Loucy (cell line): Measurements from ENCODE around the gene CPD.

Experiments used
- EZH2phosphoT487 ChIP-seq: fragments of 200-600 bp; IDR thresholded peaks from 2 replicates; pipeline ENCODE4 v1.6.1; 2018; ENCODE audit warnings: antibody characterized with exemption, mild to moderate bottlenecking, moderate library complexity, borderline replicate concordance
- TF ChIP-seq, protein P1 (sequence below): fragments of 200-600 bp; sonication (generic); conservative IDR thresholded peaks from 2 replicates; pipeline ENCODE4 v1.5.1; 2014; ENCODE audit warnings: mild to moderate bottlenecking, antibody characterized with exemption, low read length

DNA sequence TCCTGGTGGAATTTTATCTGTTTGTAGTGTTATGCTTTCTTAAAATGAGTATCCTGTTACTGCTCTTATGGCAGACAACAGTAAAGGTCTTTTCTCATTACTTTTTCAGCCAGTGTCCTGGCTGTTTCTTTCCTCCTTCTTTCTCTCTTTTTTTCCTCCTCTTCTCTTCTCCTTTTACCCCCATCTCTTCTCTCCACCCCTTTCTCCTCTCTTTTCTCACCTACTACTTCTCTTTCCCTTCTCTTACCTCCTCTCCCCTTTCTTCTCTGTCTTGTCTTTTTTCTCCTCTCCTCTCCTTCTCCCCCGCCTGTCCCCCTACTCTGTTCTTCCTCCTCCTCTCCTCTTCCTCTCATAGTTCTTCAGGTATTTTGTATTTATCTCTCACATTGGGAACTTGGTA, 48.9 kb downstream of the CPD start:
- TF ChIP-seq, protein P1, sequence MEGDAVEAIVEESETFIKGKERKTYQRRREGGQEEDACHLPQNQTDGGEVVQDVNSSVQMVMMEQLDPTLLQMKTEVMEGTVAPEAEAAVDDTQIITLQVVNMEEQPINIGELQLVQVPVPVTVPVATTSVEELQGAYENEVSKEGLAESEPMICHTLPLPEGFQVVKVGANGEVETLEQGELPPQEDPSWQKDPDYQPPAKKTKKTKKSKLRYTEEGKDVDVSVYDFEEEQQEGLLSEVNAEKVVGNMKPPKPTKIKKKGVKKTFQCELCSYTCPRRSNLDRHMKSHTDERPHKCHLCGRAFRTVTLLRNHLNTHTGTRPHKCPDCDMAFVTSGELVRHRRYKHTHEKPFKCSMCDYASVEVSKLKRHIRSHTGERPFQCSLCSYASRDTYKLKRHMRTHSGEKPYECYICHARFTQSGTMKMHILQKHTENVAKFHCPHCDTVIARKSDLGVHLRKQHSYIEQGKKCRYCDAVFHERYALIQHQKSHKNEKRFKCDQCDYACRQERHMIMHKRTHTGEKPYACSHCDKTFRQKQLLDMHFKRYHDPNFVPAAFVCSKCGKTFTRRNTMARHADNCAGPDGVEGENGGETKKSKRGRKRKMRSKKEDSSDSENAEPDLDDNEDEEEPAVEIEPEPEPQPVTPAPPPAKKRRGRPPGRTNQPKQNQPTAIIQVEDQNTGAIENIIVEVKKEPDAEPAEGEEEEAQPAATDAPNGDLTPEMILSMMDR: no peak
- TF ChIP-seq EZH2phosphoT487: no peak
